SU-DHL-6 (cell line): Measurements from ENCODE around the gene PRMT3.

Experiments
- CTCF ChIP-seq: fragments of 200-600 bp; sonication (generic); IDR thresholded peaks from one replicate; pipeline ENCODE4 v1.5.1; 2017; ENCODE audit warnings: antibody characterized with exemption, mild to moderate bottlenecking, low read length, moderate library complexity; ENCODE audit not compliant: insufficient read depth, poor library complexity, severe bottlenecking
- EZH2phosphoT487 ChIP-seq: fragments of 200-600 bp; sonication (generic), shearing (Covaris generic); conservative IDR thresholded peaks from 2 replicates; pipeline ENCODE4 v1.6.1; 2018; ENCODE audit warnings: mild to moderate bottlenecking, antibody characterized with exemption, low read length, moderate library complexity, mixed read lengths

DNA sequence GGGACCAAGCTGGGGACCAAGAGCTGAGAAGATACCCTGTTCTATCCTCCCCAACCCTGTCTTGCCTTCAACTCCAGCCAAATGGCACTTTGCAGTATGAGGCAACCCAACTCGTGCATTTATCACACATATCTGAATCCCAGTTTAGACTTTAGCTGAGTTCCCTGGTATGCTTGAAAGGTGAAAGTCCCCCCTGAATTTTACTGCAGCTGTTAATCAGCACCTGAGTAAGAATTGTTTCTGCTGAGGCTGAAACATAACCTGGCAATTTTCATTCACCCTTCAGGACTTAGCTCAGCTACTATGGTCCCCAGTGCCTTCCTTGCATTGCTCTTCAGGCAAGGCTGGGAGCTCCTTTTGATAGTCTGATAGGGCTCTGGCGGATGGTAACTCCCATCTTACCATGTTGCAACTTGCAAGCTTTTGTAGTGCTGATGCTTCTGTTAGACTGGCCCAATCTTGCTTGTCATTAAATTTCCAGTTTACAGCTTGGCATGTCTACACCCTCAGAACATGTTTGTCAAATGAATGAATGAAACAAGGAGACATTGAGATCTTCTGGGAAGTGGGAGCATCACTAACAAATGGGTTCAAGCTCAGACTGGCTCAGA, 147.9 kb downstream of the PRMT3 start:
- TF ChIP-seq CTCF (no peak), EZH2phosphoT487 (no peak)
